ENCODE results near the gene SHISAL2A. TPM values are rescaled to one million over a fixed set of nuclear protein-coding genes. Genes with fewer than 3 reads are reported as not detected.
A peak's percentile ranks its signal among the peaks of the same experiment; 100 is the strongest.

The SHISAL2A gene
- total and polyA plus RNA-seq, 5 donors from 2014 or later: 4.3 to 27.2 (median 5.9) TPM

- Histone ChIP-seq H3K4me3 (ENCODE audit: low read depth, low read length) (no peak overlapping the region), H3K27ac (ENCODE audit: insufficient read depth, low read length, poor library complexity, severe bottlenecking) (no peak overlapping the region), H3K27me3 (ENCODE audit: control insufficient read depth, insufficient read depth, low read length) (no peaks in the 10 kb centered on the region), H3K4me1 (ENCODE audit: control insufficient read depth, insufficient read depth, low read length, poor library complexity, severe bottlenecking) (peaks cover 8% of the 10 kb centered on the region), H3K9me3 (ENCODE audit: control insufficient read depth in 2 of 2, low read length in 2 of 2) (peaks cover 0 to under 1% of the 10 kb centered on the region in 2 experiments), H3K36me3 (ENCODE audit: control insufficient read depth, insufficient read depth, low read length) (no peaks in the 10 kb centered on the region)
- Mint-ChIP-seq H3K27me3 (peaks cover 8% of the 10 kb centered on the region), H3K4me1 (peaks cover 10 to 42% (median 16%) of the 10 kb centered on the region in 4 donors), H3K36me3 (peaks cover 4% of the 10 kb centered on the region), H3K27ac (peak overlapping the region in 1 of 3 donors; percentile 3), H3K9me3 (peaks cover 0 to 1% (median 0%) of the 10 kb centered on the region in 7 donors), H3K4me3 (no peak overlapping the region)
- no peak for DNase-seq
- no peak for ATAC-seq (ENCODE audit: low read depth in 2 of 2)
Measured at GRCh38 chr1:52627028-52627427, 5.9 kb upstream of the SHISAL2A start.

GRCh38 chr1:52628614-52629324 is 4.2 kb upstream of the SHISAL2A start:
- peaks cover 10 to 51% (median 19%) of the 10 kb centered on the region in 4 donors for H3K4me1 Mint-ChIP-seq

DNA sequence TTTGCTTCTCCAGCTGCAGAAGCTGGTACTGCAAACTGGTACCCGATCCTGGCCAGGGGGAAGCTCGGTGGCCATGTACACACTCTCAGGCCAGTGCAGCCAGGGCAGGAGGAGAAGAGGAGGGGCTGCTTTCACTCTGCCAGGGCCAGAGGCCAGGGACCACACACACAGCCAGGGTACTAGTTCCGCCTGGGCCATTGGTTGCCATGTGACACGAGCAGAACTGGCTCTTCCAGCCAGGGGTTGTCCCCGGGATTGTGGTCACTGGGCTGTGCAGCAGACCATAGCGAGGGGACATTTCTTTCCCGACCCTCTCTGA is 3.7 kb upstream of the SHISAL2A start:
- H3K9me3 Mint-ChIP-seq: peaks cover 0 to 1% (median 0%) of the 10 kb centered on the region in 7 donors
- peaks cover 4% of the 10 kb centered on the region for H3K36me3 Mint-ChIP-seq
- no peak for DNase-seq
- Histone ChIP-seq H3K27me3 (ENCODE audit: control insufficient read depth, insufficient read depth, low read length) (no peaks in the 10 kb centered on the region), H3K4me1 (ENCODE audit: control insufficient read depth, insufficient read depth, low read length, poor library complexity, severe bottlenecking) (peaks cover 28% of the 10 kb centered on the region), H3K9me3 (ENCODE audit: control insufficient read depth in 2 of 2, low read length in 2 of 2) (no peaks in the 10 kb centered on the region), H3K27ac (ENCODE audit: insufficient read depth, low read length, poor library complexity, severe bottlenecking) (no peak overlapping the region), H3K36me3 (ENCODE audit: control insufficient read depth, insufficient read depth, low read length) (no peaks in the 10 kb centered on the region), H3K4me3 (ENCODE audit: low read depth, low read length) (no peak overlapping the region)
- peak overlapping the region in 1 of 3 donors; percentile 82 for H3K27ac Mint-ChIP-seq
- H3K4me3 Mint-ChIP-seq: peak overlapping the region in 2 of 4 donors; percentile 3 to 28
- H3K27me3 Mint-ChIP-seq: peaks cover 10% of the 10 kb centered on the region
- ATAC-seq (ENCODE audit: low read depth in 2 of 2): no peak
- peaks cover 10 to 56% (median 24%) of the 10 kb centered on the region in 4 donors for H3K4me1 Mint-ChIP-seq

More at GRCh38 chr1:52628614-52629324, 4.2 kb upstream of the SHISAL2A start:
- Mint-ChIP-seq H3K4me3 (peak overlapping the region in 1 of 4 donors; percentile 28), H3K9me3 (peaks cover 0 to 1% (median 0%) of the 10 kb centered on the region in 7 donors), H3K36me3 (peaks cover 4% of the 10 kb centered on the region), H3K27me3 (peaks cover 10% of the 10 kb centered on the region), H3K27ac (peak overlapping the region in 1 of 3 donors; percentile 82)
- H3K4me1 ChIP-seq (ENCODE audit: control insufficient read depth, insufficient read depth, low read length, poor library complexity, severe bottlenecking): peaks cover 23% of the 10 kb centered on the region
- DNase-seq (no peak), ATAC-seq (ENCODE audit: low read depth in 2 of 2) (no peak)
- no peaks in the 10 kb centered on the region for H3K36me3 ChIP-seq (ENCODE audit: control insufficient read depth, insufficient read depth, low read length)
- H3K27me3 ChIP-seq (ENCODE audit: control insufficient read depth, insufficient read depth, low read length): no peaks in the 10 kb centered on the region
- H3K27ac ChIP-seq (ENCODE audit: insufficient read depth, low read length, poor library complexity, severe bottlenecking): no peak overlapping the region
- H3K4me3 ChIP-seq (ENCODE audit: low read depth, low read length): no peak overlapping the region
- H3K9me3 ChIP-seq (ENCODE audit: control insufficient read depth in 2 of 2, low read length in 2 of 2): no peaks in the 10 kb centered on the region

GRCh38 chr1:52629667-52630066 is 3.3 kb upstream of the SHISAL2A start:
- peaks cover 0 to 1% (median 0%) of the 10 kb centered on the region in 7 donors for H3K9me3 Mint-ChIP-seq
- no peak overlapping the region for H3K4me3 Mint-ChIP-seq
- Histone ChIP-seq H3K4me1 (ENCODE audit: control insufficient read depth, insufficient read depth, low read length, poor library complexity, severe bottlenecking) (peaks cover 32% of the 10 kb centered on the region), H3K9me3 (ENCODE audit: control insufficient read depth in 2 of 2, low read length in 2 of 2) (no peaks in the 10 kb centered on the region), H3K27ac (ENCODE audit: insufficient read depth, low read length, poor library complexity, severe bottlenecking) (no peak overlapping the region), H3K27me3 (ENCODE audit: control insufficient read depth, insufficient read depth, low read length) (no peaks in the 10 kb centered on the region), H3K36me3 (ENCODE audit: control insufficient read depth, insufficient read depth, low read length) (no peaks in the 10 kb centered on the region), H3K4me3 (ENCODE audit: low read depth, low read length) (no peak overlapping the region)
- peaks cover 5% of the 10 kb centered on the region for H3K36me3 Mint-ChIP-seq
- no peak for DNase-seq
- peaks cover 10% of the 10 kb centered on the region for H3K27me3 Mint-ChIP-seq
- H3K27ac Mint-ChIP-seq: peak overlapping the region in 1 of 3 donors; percentile 82
- ATAC-seq (ENCODE audit: low read depth in 2 of 2): no peak
- peaks cover 10 to 60% (median 28%) of the 10 kb centered on the region in 4 donors for H3K4me1 Mint-ChIP-seq

GRCh38 chr1:52631759-52632331 is 1.1 kb upstream of the SHISAL2A start:
- Mint-ChIP-seq H3K27ac (peak overlapping the region; percentile 93 to 95 (median 94)), H3K4me1 (peaks cover 14 to 70% (median 35%) of the 10 kb centered on the region in 4 donors), H3K4me3 (peak overlapping the region; percentile 77 to 91 (median 86)), H3K27me3 (peaks cover 10% of the 10 kb centered on the region), H3K36me3 (peaks cover 7% of the 10 kb centered on the region), H3K9me3 (no peaks in the 10 kb centered on the region)
- H3K9me3 ChIP-seq (ENCODE audit: control insufficient read depth in 2 of 2, low read length in 2 of 2): no peaks in the 10 kb centered on the region
- no peaks in the 10 kb centered on the region for H3K36me3 ChIP-seq (ENCODE audit: control insufficient read depth, insufficient read depth, low read length)
- H3K4me3 ChIP-seq (ENCODE audit: low read depth, low read length): peak overlapping the region; percentile 68
- H3K27ac ChIP-seq (ENCODE audit: insufficient read depth, low read length, poor library complexity, severe bottlenecking): peak overlapping the region; percentile 92
- ATAC-seq (ENCODE audit: low read depth in 2 of 2) (no peak), DNase-seq (no peak)
- peaks cover 51% of the 10 kb centered on the region for H3K4me1 ChIP-seq (ENCODE audit: control insufficient read depth, insufficient read depth, low read length, poor library complexity, severe bottlenecking)
- H3K27me3 ChIP-seq (ENCODE audit: control insufficient read depth, insufficient read depth, low read length): no peaks in the 10 kb centered on the region

GRCh38 chr1:52633291-52633754 is 355 bp downstream of the SHISAL2A start:
- H3K27ac Mint-ChIP-seq: peak overlapping the region; percentile 89 to 98 (median 98)
- Histone ChIP-seq H3K27ac (ENCODE audit: insufficient read depth, low read length, poor library complexity, severe bottlenecking) (peak overlapping the region; percentile 92), H3K27me3 (ENCODE audit: control insufficient read depth, insufficient read depth, low read length) (no peaks in the 10 kb centered on the region), H3K9me3 (ENCODE audit: control insufficient read depth in 2 of 2, low read length in 2 of 2) (no peaks in the 10 kb centered on the region), H3K36me3 (ENCODE audit: control insufficient read depth, insufficient read depth, low read length) (no peaks in the 10 kb centered on the region), H3K4me3 (ENCODE audit: low read depth, low read length) (peak overlapping the region; percentile 78), H3K4me1 (ENCODE audit: control insufficient read depth, insufficient read depth, low read length, poor library complexity, severe bottlenecking) (peaks cover 66% of the 10 kb centered on the region)
- no peaks in the 10 kb centered on the region for H3K9me3 Mint-ChIP-seq
- DNase-seq (peak in 1 of 3 donors; percentile 57), ATAC-seq (ENCODE audit: low read depth in 2 of 2) (peak; percentile 12 to 15)
- peaks cover 6% of the 10 kb centered on the region for H3K27me3 Mint-ChIP-seq
- peaks cover 23 to 75% (median 44%) of the 10 kb centered on the region in 4 donors for H3K4me1 Mint-ChIP-seq
- peak overlapping the region; percentile 93 to 97 (median 95) for H3K4me3 Mint-ChIP-seq
- peaks cover 14% of the 10 kb centered on the region for H3K36me3 Mint-ChIP-seq

DNA sequence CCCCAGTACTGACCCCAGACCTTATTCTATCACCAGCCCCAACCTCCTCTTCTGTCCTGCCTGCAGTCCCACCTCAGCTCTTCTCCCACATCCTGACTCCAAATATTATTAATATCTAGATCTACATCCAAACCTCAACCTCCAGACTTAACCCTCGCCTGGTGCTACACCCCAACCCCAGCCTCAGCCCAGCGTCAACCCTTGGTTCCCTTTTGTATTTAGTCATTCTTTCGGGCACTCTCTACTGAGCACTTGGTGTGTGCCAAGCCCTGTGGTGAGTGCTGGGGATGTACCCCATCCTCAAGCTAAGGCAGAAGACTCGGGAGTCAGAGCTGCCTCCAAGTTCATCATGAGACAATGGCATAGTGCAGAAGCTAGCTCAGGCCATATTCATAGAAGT is 1.1 kb downstream of the SHISAL2A start:
- H3K4me3 Mint-ChIP-seq: peak overlapping the region; percentile 93 to 97 (median 95)
- Histone ChIP-seq H3K27ac (ENCODE audit: insufficient read depth, low read length, poor library complexity, severe bottlenecking) (peak overlapping the region; percentile 92), H3K36me3 (ENCODE audit: control insufficient read depth, insufficient read depth, low read length) (no peaks in the 10 kb centered on the region), H3K4me1 (ENCODE audit: control insufficient read depth, insufficient read depth, low read length, poor library complexity, severe bottlenecking) (peaks cover 74% of the 10 kb centered on the region), H3K4me3 (ENCODE audit: low read depth, low read length) (peak overlapping the region; percentile 78), H3K9me3 (ENCODE audit: control insufficient read depth in 2 of 2, low read length in 2 of 2) (no peaks in the 10 kb centered on the region), H3K27me3 (ENCODE audit: control insufficient read depth, insufficient read depth, low read length) (no peaks in the 10 kb centered on the region)
- H3K9me3 Mint-ChIP-seq: no peaks in the 10 kb centered on the region
- peaks cover 26 to 80% (median 50%) of the 10 kb centered on the region in 4 donors for H3K4me1 Mint-ChIP-seq
- peaks cover 6% of the 10 kb centered on the region for H3K27me3 Mint-ChIP-seq
- H3K27ac Mint-ChIP-seq: peak overlapping the region; percentile 89 to 98 (median 98)
- ATAC-seq (ENCODE audit: low read depth in 2 of 2) (no peak), DNase-seq (peak in 2 of 3 donors; percentile 2 to 27)
- H3K36me3 Mint-ChIP-seq: peaks cover 16% of the 10 kb centered on the region

All from CD4-positive, CD25-positive, alpha-beta regulatory T cell (primary cell).